CD14-positive monocyte (primary cell): ENCODE results near the gene FBXL16. TPM values are rescaled to one million over a fixed set of nuclear protein-coding genes. Genes with fewer than 3 reads are reported as not detected.

Experiments
- DNase-seq, 3 donors: peaks; one replicate each; pipeline ENCODE4 v3.0.0-alpha.2; 2011 to 2022
- H2AFZ ChIP-seq: 2 replicates; pipeline ENCODE4 v1.6.0; 2012; ENCODE audit warnings: mild to moderate bottlenecking, low read depth, low read length, inconsistent platforms; ENCODE audit not compliant: insufficient read depth, poor library complexity, severe bottlenecking
- H3K27ac ChIP-seq, 2 donors: 1 replicate in 1 of 2; 2 replicates in 1 of 2; pipeline ENCODE4 v1.5.1; 2012 to 2013; ENCODE audit warnings: low read length in 2 of 2, control low read depth in 1 of 2, inconsistent platforms in 1 of 2, low read depth in 1 of 2, mild to moderate bottlenecking in 1 of 2
- H3K27me3 ChIP-seq, 2 donors: one replicate each; pipeline versions ENCODE4 v1.6.0 to v1.6.1; 2011 to 2013; ENCODE audit warnings: low read length in 2 of 2; ENCODE audit not compliant: control insufficient read depth in 2 of 2, insufficient read depth in 2 of 2
- H3K36me3 ChIP-seq, 2 donors: replicated peaks in 1 of 2; 1 replicate in 1 of 2; 2 replicates in 1 of 2; pipeline versions ENCODE4 v1.5.1 to v1.6.1; 2012 to 2013; ENCODE audit warnings: low read length in 2 of 2, control low read depth in 1 of 2, inconsistent platforms in 1 of 2, mild to moderate bottlenecking in 1 of 2; ENCODE audit not compliant: insufficient read depth in 2 of 2, control insufficient read depth in 1 of 2
- H3K4me1 ChIP-seq, 2 donors: 1 replicate in 1 of 2; 2 replicates in 1 of 2; pipeline versions ENCODE4 v1.5.1 to v1.6.1; 2012 to 2013; ENCODE audit warnings: low read length in 2 of 2, control low read depth in 1 of 2, inconsistent platforms in 1 of 2, mild to moderate bottlenecking in 1 of 2, moderate library complexity in 1 of 2; ENCODE audit not compliant: insufficient read depth in 2 of 2, control insufficient read depth in 1 of 2
- H3K4me2 ChIP-seq: replicated peaks from 2 replicates; pipeline ENCODE3; 2012; ENCODE audit warnings: low read length, moderate library complexity, mild to moderate bottlenecking; ENCODE audit not compliant: poor library complexity, severe bottlenecking; ENCODE audit errors: extremely low read depth
- H3K4me3 ChIP-seq, 3 experiments: fragments of 200-600 bp in 1 of 3; sonication (generic) in 1 of 3; replicated peaks in 1 of 3; 1 replicate in 2 of 3; 2 replicates in 1 of 3; pipeline ENCODE4 v1.5.1; 2011 to 2013; ENCODE audit warnings: low read length in 3 of 3, mild to moderate bottlenecking in 3 of 3, control low read depth in 2 of 3, low read depth in 2 of 3, inconsistent platforms in 1 of 3, moderate library complexity in 1 of 3
- H3K79me2 ChIP-seq: 2 replicates; pipeline ENCODE4 v1.6.0; 2012; ENCODE audit warnings: mild to moderate bottlenecking, control low read depth, inconsistent platforms, low read length, moderate library complexity; ENCODE audit not compliant: insufficient read depth
- H3K9ac ChIP-seq: 2 replicates; pipeline ENCODE4 v1.6.0; 2017; ENCODE audit warnings: low read length, mild to moderate bottlenecking; ENCODE audit not compliant: insufficient read depth, poor library complexity, severe bottlenecking
- H3K9me3 ChIP-seq, 2 donors: replicated peaks in 1 of 2; 1 replicate in 1 of 2; 2 replicates in 1 of 2; pipeline versions ENCODE4 v1.5.1 to v1.6.1; 2012 to 2013; ENCODE audit warnings: low read length in 2 of 2, control low read depth in 1 of 2; ENCODE audit not compliant: control insufficient read depth in 1 of 2, insufficient read depth in 1 of 2
- H4K20me1 ChIP-seq: 2 replicates; pipeline ENCODE4 v1.6.0; 2012; ENCODE audit warnings: mild to moderate bottlenecking, low read length, control low read depth, moderate library complexity; ENCODE audit not compliant: insufficient read depth
- H3K27ac Mint-ChIP-seq, 7 donors: one replicate each; pipeline ENCODE4 v1.8.0; 2020; ENCODE audit warnings: mild to moderate bottlenecking in 7 of 7, mixed read lengths in 7 of 7, moderate library complexity in 6 of 7, inconsistent platforms in 2 of 7
- H3K27me3 Mint-ChIP-seq, 3 donors: one replicate each; pipeline ENCODE4 v1.8.0; 2021 to 2022; ENCODE audit warnings: low read depth in 3 of 3, mild to moderate bottlenecking in 3 of 3, mixed read lengths in 3 of 3, moderate library complexity in 3 of 3, inconsistent platforms in 1 of 3
- H3K36me3 Mint-ChIP-seq, 2 donors: one replicate each; pipeline ENCODE4 v1.8.0; 2020; ENCODE audit warnings: mixed read lengths in 2 of 2, inconsistent platforms in 1 of 2, mild to moderate bottlenecking in 1 of 2
- H3K4me1 Mint-ChIP-seq: one replicate; pipeline ENCODE4 v1.8.0; 2020; ENCODE audit warnings: mild to moderate bottlenecking, mixed read lengths
- H3K4me3 Mint-ChIP-seq, 2 donors: one replicate each; pipeline ENCODE4 v1.8.0; 2020; ENCODE audit warnings: mild to moderate bottlenecking in 2 of 2, mixed read lengths in 2 of 2, moderate library complexity in 1 of 2
- H3K9me3 Mint-ChIP-seq, 7 donors: one replicate each; pipeline ENCODE4 v1.8.0; 2020 to 2022; ENCODE audit warnings: mixed read lengths in 7 of 7, mild to moderate bottlenecking in 6 of 7, moderate library complexity in 6 of 7, inconsistent platforms in 2 of 7
- CTCF ChIP-seq: fragments of 200-600 bp; IDR thresholded peaks from one replicate; pipeline ENCODE4 v1.8.0; 2022; ENCODE audit warnings: antibody characterized with exemption, mild to moderate bottlenecking
- WGBS: methylation state at CpG from one replicate; pipeline ENCODE4 v1.1.5; 2013; ENCODE audit warnings: missing lambda C conversion rate; ENCODE audit not compliant: insufficient coverage; 5-methylcytosine and 5-hydroxymethylcytosine counted together
- intact Hi-C, 2 donors: fragments of 100-400 bp; cut with micrococcal nuclease; formaldehyde crosslinking; loops; one replicate each; pipeline versions ENCODE4 v1.15.0 to v1.15.1; 2023
- polyA plus RNA-seq, 3 donors: library from polyadenylated mRNA; depleted of rRNA in 1 of 3; unstranded in 2 of 3; stranded (reverse) in 1 of 3; fragments of 300-500 nt in 2 of 3; fragments of >200 nt in 1 of 3; fragmentation: Illumina TruSeq in 2 of 3; gene quantifications; 1 replicate in 2 of 3; 2 replicates in 1 of 3; pipeline ENCODE4 v1.2.3, GENCODE V29; 2012 to 2021

FBXL16 gene
- polyA plus RNA-seq, 3 donors = 0.28 to 1.0 (median 0.49) TPM

DNA sequence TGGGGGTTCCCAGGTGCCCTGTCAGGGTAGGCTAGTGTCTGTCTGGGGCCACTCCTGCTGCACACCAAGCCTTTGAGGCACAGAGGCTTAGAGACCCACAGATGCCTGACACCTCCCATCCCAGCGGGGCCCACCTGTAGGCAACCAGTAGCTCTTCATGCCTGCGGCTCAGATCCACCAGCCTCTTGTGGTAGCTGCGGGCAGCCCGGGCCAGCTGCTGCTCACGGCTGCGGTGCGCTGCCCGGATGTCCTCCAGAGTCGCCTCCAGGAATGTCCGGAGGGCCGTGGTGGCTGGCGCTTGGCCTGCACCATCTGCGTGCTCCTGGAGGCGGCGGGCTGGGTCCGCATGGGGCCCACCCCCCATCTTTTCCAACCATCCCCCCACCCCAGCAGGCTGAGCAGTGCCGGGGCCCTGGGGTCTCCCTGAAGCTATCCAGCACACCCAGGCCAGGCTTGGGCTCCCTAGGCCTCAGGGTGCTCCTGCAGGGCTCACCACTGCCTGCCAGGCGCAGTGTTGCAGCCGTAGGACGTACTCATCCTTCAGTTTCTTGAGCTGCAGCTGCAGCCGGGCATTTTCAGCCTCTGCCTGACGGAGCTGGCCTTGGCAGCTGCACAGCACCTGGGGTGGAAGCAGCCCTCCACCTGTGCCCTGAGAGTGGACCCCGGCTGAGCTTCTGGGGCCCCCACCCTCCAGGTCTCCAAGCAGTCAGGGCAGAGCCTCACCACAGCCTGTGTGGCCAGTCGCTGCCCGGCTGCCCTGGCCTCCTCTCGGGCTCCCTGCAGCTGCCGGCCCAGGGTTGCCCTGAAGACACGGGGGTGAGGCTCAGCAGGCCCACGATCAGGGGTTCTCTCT, 18.8 kb upstream of the FBXL16 start:
- Histone ChIP-seq H4K20me1 (peaks cover 20% of the 10 kb centered on the region), H2AFZ (no peak overlapping the region), H3K9me3 (no peaks in the 10 kb centered on the region), H3K4me1 (peaks cover 35 to 52% of the 10 kb centered on the region in 2 donors), H3K4me3 (no peak overlapping the region), H3K9ac (no peak overlapping the region), H3K36me3 (no peaks in the 10 kb centered on the region), H3K27me3 (peaks cover 3 to 44% of the 10 kb centered on the region in 2 donors), H3K27ac (no peak overlapping the region), H3K79me2 (no peaks in the 10 kb centered on the region), H3K4me2 (no peak overlapping the region)
- intact Hi-C loops = no loop called here
- no peaks in the 10 kb centered on the region for H3K9me3 Mint-ChIP-seq
- no peak for DNase-seq
- 86% methylated on average over 29 of the region's 29 CpGs for WGBS
- peaks cover 18% of the 10 kb centered on the region for H3K4me1 Mint-ChIP-seq
- TF ChIP-seq CTCF = no peak
- H3K27ac Mint-ChIP-seq = no peak overlapping the region
- H3K36me3 Mint-ChIP-seq = peaks cover 4 to 5% of the 10 kb centered on the region in 2 donors
- no peak overlapping the region for H3K4me3 Mint-ChIP-seq
- peaks cover 20 to 52% (median 29%) of the 10 kb centered on the region in 3 donors for H3K27me3 Mint-ChIP-seq

DNA sequence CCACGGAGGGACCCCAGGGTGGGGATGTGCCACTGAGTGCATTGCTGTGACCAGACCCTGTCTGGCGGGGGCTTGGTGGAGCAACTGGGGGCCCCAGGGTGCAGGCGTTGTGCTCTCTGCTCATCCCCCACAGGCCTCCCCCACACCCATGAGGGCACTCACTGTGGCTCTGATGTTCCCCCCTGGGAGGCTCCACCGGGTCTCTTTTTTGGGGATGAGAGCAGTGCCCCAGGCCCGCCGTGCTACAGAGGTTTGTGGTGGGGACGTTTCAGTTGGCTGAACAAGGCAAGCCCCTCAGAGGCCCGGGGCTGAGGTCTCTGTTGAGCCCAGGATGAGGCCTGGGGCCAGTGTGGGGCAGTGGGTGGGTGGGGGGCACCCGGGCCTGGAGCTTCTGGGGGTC, 18.1 kb upstream of the FBXL16 start:
- 89% methylated on average over 4 of the region's 9 CpGs for WGBS
- H3K4me1 ChIP-seq = peaks cover 35 to 51% of the 10 kb centered on the region in 2 donors
- Mint-ChIP-seq H3K4me3 (no peak overlapping the region), H3K27me3 (peaks cover 27 to 52% (median 33%) of the 10 kb centered on the region in 3 donors), H3K36me3 (peaks cover 4 to 5% of the 10 kb centered on the region in 2 donors), H3K27ac (peak overlapping the region in 1 of 7 donors; percentile 75), H3K9me3 (peaks cover 0 to 1% (median 0%) of the 10 kb centered on the region in 7 donors), H3K4me1 (peaks cover 16% of the 10 kb centered on the region)
- no peaks in the 10 kb centered on the region for H3K79me2 ChIP-seq
- no peak for DNase-seq
- H3K4me3 ChIP-seq = no peak overlapping the region
- H4K20me1 ChIP-seq = peaks cover 20% of the 10 kb centered on the region
- H3K9me3 ChIP-seq = no peaks in the 10 kb centered on the region
- peaks cover 3 to 47% of the 10 kb centered on the region in 2 donors for H3K27me3 ChIP-seq
- no peak overlapping the region for H3K4me2 ChIP-seq
- no peak overlapping the region for H3K9ac ChIP-seq
- H3K27ac ChIP-seq = no peak overlapping the region
- no peak for TF ChIP-seq CTCF
- intact Hi-C loops = no loop called here
- H2AFZ ChIP-seq = no peak overlapping the region
- no peaks in the 10 kb centered on the region for H3K36me3 ChIP-seq
